GM12878 (cell line): Measurements from ENCODE around the gene DUS4L. TPM values are rescaled to one million over a fixed set of nuclear protein-coding genes. Genes with fewer than 3 reads are reported as not detected.

Source experiments
- ATAC-seq: fragments of 200-7000 bp; cut with Tn5 transposase; 3 replicates; pipeline ENCODE4 v1.9.1; 2020; ENCODE audit warnings: mild to moderate bottlenecking, moderate library complexity
- BruUV-seq: library from RNA; stranded (reverse); fragments of 400-500 nt; replicated peaks from 2 replicates; lab custom pipeline; 2021; lab: Mats Ljungman, UMichigan
- CTCF ChIA-PET: fragments of 300-600 bp; sonication (Branson Sonifier 250); formaldehyde crosslinking; extraction: SDS; loops from one replicate; lab custom pipeline; 2021; ENCODE audit warnings: inconsistent platforms; lab: Yijun Ruan, JAX
- POLR2A ChIA-PET: fragments of 350-600 bp; formaldehyde crosslinking; extraction: SDS; loops from one replicate; lab custom pipeline; 2021; ENCODE audit warnings: inconsistent platforms; lab: Charles Lee
- RAD21 ChIA-PET: fragments of 300-600 bp; sonication (Branson Sonifier 250); formaldehyde crosslinking; loops from one replicate; lab custom pipeline; 2023; ENCODE audit warnings: antibody characterized with exemption; ENCODE audit not compliant: unreplicated experiment; lab: Charles Lee
- SMC1A ChIA-PET: fragments of 300-600 bp; sonication (Branson Sonifier 250); formaldehyde crosslinking; loops from one replicate; lab custom pipeline; 2023; ENCODE audit not compliant: unreplicated experiment, uncharacterized antibody; lab: Charles Lee
- DNase-seq: peaks from one replicate; pipeline ENCODE4 v3.0.0-alpha.2; 2011; ENCODE audit warnings: low read depth, low spot score
- FAIRE-seq: peaks from 3 replicates; lab custom pipeline; 2011; peaks lifted over from hg19 to GRCh38; lab: Jason Lieb, UNC
- H2AFZ ChIP-seq: 2 replicates; pipeline ENCODE4 v1.6.0; 2011; ENCODE audit warnings: low read depth, low read length, control low read depth; ENCODE audit not compliant: control insufficient read depth
- H3K27ac ChIP-seq: 2 replicates; pipeline ENCODE4 v1.5.1; 2011; ENCODE audit warnings: control low read depth; ENCODE audit not compliant: control insufficient read depth, insufficient read depth
- H3K27me3 ChIP-seq, 2 experiments: replicated peaks in 1 of 2; 2 replicates each; pipeline versions ENCODE4 v1.6.0 to v1.6.1; 2011; ENCODE audit warnings: low read length in 1 of 2; ENCODE audit not compliant: control insufficient read depth in 2 of 2, insufficient read depth in 2 of 2
- H3K36me3 ChIP-seq, 2 experiments: 2 replicates each; pipeline ENCODE4 v1.5.1; 2011; ENCODE audit warnings: low read length in 1 of 2; ENCODE audit not compliant: control insufficient read depth in 2 of 2, insufficient read depth in 2 of 2
- H3K4me1 ChIP-seq: 2 replicates; pipeline ENCODE4 v1.6.1; 2011; ENCODE audit warnings: mild to moderate bottlenecking, low read length, moderate library complexity, mixed read lengths; ENCODE audit not compliant: control insufficient read depth, insufficient read depth
- H3K4me2 ChIP-seq: 2 replicates; pipeline ENCODE4 v1.6.0; 2011; ENCODE audit warnings: control low read depth; ENCODE audit not compliant: control insufficient read depth, insufficient read depth
- H3K4me3 ChIP-seq: fragments of 200-600 bp; sonication (generic); 2 replicates; pipeline ENCODE4 v1.5.1; 2016
- H3K79me2 ChIP-seq: 2 replicates; pipeline ENCODE4 v1.6.0; 2011; ENCODE audit warnings: low read length; ENCODE audit not compliant: control insufficient read depth, insufficient read depth
- H3K9ac ChIP-seq: 2 replicates; pipeline ENCODE4 v1.8.0; 2011; ENCODE audit warnings: low read length, control low read depth, mixed read lengths; ENCODE audit not compliant: control insufficient read depth, insufficient read depth
- H3K9me3 ChIP-seq: replicated peaks from 3 replicates; pipeline ENCODE4 v1.5.1; 2011; ENCODE audit warnings: mild to moderate bottlenecking, low read length; ENCODE audit not compliant: control insufficient read depth, insufficient read depth
- H4K20me1 ChIP-seq: 2 replicates; pipeline ENCODE4 v1.6.0; 2011; ENCODE audit not compliant: control insufficient read depth, insufficient read depth
- CHD4 ChIP-seq: fragments of 200-600 bp; sonication (generic); IDR thresholded peaks from 2 replicates; pipeline ENCODE4 v1.6.1; 2016; ENCODE audit warnings: mild to moderate bottlenecking
- HCFC1 ChIP-seq: fragments of 150-350 bp; IDR thresholded peaks from 2 replicates; pipeline ENCODE4 v1.6.1; 2014; ENCODE audit warnings: low read length
- HDAC2 ChIP-seq: fragments of 200-600 bp; sonication (generic); IDR thresholded peaks from 2 replicates; pipeline ENCODE4 v1.6.1; 2017
- MTA2 ChIP-seq: fragments of 450-650 bp; IDR thresholded peaks from 2 replicates; pipeline ENCODE4 v1.6.1; 2016; ENCODE audit warnings: low read depth, mild to moderate bottlenecking, moderate library complexity
- RAD21 ChIP-seq: IDR thresholded peaks from 2 replicates; pipeline ENCODE4 v1.6.1; 2011; ENCODE audit warnings: mild to moderate bottlenecking, low read depth, low read length, moderate library complexity; ENCODE audit not compliant: insufficient read depth
- TCF12 ChIP-seq: IDR thresholded peaks from 2 replicates; pipeline ENCODE4 v1.6.1; 2011; ENCODE audit warnings: low read depth, mild to moderate bottlenecking, low read length
- WGBS: methylation state at CpG from one replicate; pipeline ENCODE4 v1.1.6; 2016; ENCODE audit warnings: low lambda C conversion rate; ENCODE audit not compliant: insufficient replicate concordance, insufficient coverage; ENCODE audit errors: missing lambda C conversion rate; 5-methylcytosine and 5-hydroxymethylcytosine counted together
- in situ Hi-C: fragments of 300-500 bp; cut with MboI; formaldehyde crosslinking; loops from 9 replicates; pipeline ENCODE4 v1.14.3; 2018; ENCODE audit warnings: mixed read lengths
- intact Hi-C: fragments of 100-400 bp; cut with micrococcal nuclease; formaldehyde crosslinking; loops from one replicate; pipeline ENCODE4 v1.14.2; 2022; ENCODE audit not compliant: unreplicated experiment
- polyA plus RNA-seq, 11 experiments: library from polyadenylated mRNA; depleted of rRNA in 4 of 11; unstranded in 6 of 11; stranded (reverse) in 5 of 11; fragments of >200 nt; fragmentation: Nextera tagmentation in 4 of 11; fragmentation: Illumina TruSeq in 1 of 11; extraction: Ambion mirVana in 4 of 11; extraction: Trizol in 1 of 11; gene quantifications; 1 replicate in 1 of 11; 2 replicates in 10 of 11; pipeline versions ENCODE4 v1.2.1 to v1.2.3, GENCODE V29; 2011 to 2016; ENCODE audit warnings: inconsistent platforms in 2 of 11, missing spikeins in 2 of 11, low read depth in 1 of 11
- total RNA-seq, 4 experiments: library from RNA; depleted of rRNA in 3 of 4; stranded (reverse); fragments of >200 nt in 3 of 4; fragmentation: Illumina TruSeq in 1 of 4; extraction: Trizol in 1 of 4; gene quantifications; 2 replicates each; pipeline versions ENCODE4 v1.2.1 to v1.2.3, GENCODE V29; 2013 to 2021
- TF ChIP-seq, protein P1 (sequence below): fragments of 450-650 bp; IDR thresholded peaks from 2 replicates; pipeline ENCODE4 v1.6.1; 2017; ENCODE audit warnings: low read depth, mild to moderate bottlenecking, moderate library complexity
- TF ChIP-seq, protein P2 (sequence below): fragments of 450-650 bp; IDR thresholded peaks from 2 replicates; pipeline ENCODE4 v1.6.1; 2016; ENCODE audit warnings: mild to moderate bottlenecking, moderate library complexity, borderline replicate concordance
- TF ChIP-seq, protein P3 (sequence below): fragments of 450-650 bp; IDR thresholded peaks from 2 replicates; pipeline ENCODE4 v1.6.1; 2016; ENCODE audit warnings: mild to moderate bottlenecking

The DUS4L gene
- total and polyA plus RNA-seq, 10 of the 15 experiments (the other 5 are each of a cell fraction or from before 2014, with no cell fraction given): 5.3 to 15.3 (median 12.8) TPM

DNA sequence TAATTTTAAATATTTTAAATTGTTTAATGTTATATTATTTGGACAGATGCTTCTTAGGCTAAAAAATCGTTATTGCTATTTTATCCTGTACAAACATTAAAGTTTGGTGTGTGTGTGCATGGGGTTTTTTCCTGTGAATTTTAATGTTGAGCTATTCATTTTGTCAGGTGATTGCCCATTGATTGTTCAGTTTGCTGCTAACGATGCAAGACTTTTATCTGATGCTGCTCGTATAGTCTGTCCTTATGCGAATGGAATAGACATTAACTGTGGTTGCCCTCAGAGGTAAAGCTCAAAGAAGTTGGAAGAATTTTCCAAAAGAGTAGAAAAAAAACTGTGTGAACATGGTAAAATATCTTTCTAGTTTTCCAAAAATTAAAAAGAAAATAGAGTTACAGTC is 9.8 kb downstream of the DUS4L start:
- H2AFZ ChIP-seq: no peak overlapping the region
- no peaks in the 10 kb centered on the region; a peak in 1 of 4 replicates for H3K36me3 ChIP-seq
- no peak overlapping the region for H3K9ac ChIP-seq
- no peaks in the 10 kb centered on the region for H3K9me3 ChIP-seq
- TF ChIP-seq CHD4 (no peak), HCFC1 (no peak), MTA2 (no peak), RAD21 (no peak), HDAC2 (no peak)
- no peak overlapping the region for H3K4me3 ChIP-seq
- SMC1A ChIA-PET: interaction anchor here (0.8 to 1.5 kb wide), 2 partner anchors 9 kb away, joined by 3 read pairs; no protein-coding TSS in a partner anchor
- POLR2A ChIA-PET: interaction anchor here (0.7 kb wide), 1 partner anchor 9 kb away, joined by 3 read pairs; no protein-coding TSS in a partner anchor
- BruUV-seq: no TSS peak
- H4K20me1 ChIP-seq: no peaks in the 10 kb centered on the region
- H3K79me2 ChIP-seq: no peaks in the 10 kb centered on the region
- FAIRE-seq (no peak), ATAC-seq (no peak), DNase-seq (no peak)
- WGBS: 82% methylated on average over 4 of the region's 4 CpGs
- in situ Hi-C loops (no loop called here), intact Hi-C loops (no loop called here)
- no peaks in the 10 kb centered on the region for H3K27me3 ChIP-seq
- no peak overlapping the region for H3K4me2 ChIP-seq
- no peaks in the 10 kb centered on the region for H3K4me1 ChIP-seq
- H3K27ac ChIP-seq: no peak overlapping the region
- RAD21 ChIA-PET: no interaction called here
- CTCF ChIA-PET: no interaction called here

DNA sequence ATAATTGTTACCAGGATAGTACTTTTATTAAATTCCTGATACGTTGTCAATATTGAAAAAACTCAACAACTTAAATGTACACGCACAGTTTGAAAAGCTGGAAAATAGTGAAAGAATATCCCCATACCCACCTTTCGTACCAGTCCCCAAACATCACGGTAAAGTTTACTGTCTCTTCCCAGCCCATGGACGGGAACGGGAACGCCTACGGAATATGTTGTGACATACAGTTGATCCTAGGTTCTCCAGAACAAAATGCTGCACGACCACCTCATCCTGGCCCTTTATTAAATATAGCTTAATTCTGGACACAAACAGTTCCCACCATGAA is 15.7 kb downstream of the DUS4L start:
- ChIA-PET CTCF (no interaction called here), POLR2A (interaction anchor here (1.0 to 1.2 kb wide), 2 partner anchors 8 to 15 kb away, joined by 3 to 7 read pairs; no protein-coding TSS in a partner anchor), RAD21 (no interaction called here), SMC1A (no interaction called here)
- H3K4me3 ChIP-seq: peak overlapping the region; percentile 84
- no peaks in the 10 kb centered on the region for H3K27me3 ChIP-seq
- 6% methylated on average over 9 of the region's 9 CpGs for WGBS
- H3K27ac ChIP-seq: peak overlapping the region; percentile 70
- H2AFZ ChIP-seq: peak overlapping the region; percentile 67
- intact Hi-C loops: no loop called here
- H3K9me3 ChIP-seq: no peaks in the 10 kb centered on the region
- no peaks in the 10 kb centered on the region; the same call in 1 of the 2 replicates for H3K4me1 ChIP-seq
- TF ChIP-seq TCF12: no peak
- TF ChIP-seq, protein P1, sequence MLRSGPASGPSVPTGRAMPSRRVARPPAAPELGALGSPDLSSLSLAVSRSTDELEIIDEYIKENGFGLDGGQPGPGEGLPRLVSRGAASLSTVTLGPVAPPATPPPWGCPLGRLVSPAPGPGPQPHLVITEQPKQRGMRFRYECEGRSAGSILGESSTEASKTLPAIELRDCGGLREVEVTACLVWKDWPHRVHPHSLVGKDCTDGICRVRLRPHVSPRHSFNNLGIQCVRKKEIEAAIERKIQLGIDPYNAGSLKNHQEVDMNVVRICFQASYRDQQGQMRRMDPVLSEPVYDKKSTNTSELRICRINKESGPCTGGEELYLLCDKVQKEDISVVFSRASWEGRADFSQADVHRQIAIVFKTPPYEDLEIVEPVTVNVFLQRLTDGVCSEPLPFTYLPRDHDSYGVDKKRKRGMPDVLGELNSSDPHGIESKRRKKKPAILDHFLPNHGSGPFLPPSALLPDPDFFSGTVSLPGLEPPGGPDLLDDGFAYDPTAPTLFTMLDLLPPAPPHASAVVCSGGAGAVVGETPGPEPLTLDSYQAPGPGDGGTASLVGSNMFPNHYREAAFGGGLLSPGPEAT: 0 out of 2 replicates have a peak, but pooled peaks have one; percentile 12
- TF ChIP-seq, protein P2, sequence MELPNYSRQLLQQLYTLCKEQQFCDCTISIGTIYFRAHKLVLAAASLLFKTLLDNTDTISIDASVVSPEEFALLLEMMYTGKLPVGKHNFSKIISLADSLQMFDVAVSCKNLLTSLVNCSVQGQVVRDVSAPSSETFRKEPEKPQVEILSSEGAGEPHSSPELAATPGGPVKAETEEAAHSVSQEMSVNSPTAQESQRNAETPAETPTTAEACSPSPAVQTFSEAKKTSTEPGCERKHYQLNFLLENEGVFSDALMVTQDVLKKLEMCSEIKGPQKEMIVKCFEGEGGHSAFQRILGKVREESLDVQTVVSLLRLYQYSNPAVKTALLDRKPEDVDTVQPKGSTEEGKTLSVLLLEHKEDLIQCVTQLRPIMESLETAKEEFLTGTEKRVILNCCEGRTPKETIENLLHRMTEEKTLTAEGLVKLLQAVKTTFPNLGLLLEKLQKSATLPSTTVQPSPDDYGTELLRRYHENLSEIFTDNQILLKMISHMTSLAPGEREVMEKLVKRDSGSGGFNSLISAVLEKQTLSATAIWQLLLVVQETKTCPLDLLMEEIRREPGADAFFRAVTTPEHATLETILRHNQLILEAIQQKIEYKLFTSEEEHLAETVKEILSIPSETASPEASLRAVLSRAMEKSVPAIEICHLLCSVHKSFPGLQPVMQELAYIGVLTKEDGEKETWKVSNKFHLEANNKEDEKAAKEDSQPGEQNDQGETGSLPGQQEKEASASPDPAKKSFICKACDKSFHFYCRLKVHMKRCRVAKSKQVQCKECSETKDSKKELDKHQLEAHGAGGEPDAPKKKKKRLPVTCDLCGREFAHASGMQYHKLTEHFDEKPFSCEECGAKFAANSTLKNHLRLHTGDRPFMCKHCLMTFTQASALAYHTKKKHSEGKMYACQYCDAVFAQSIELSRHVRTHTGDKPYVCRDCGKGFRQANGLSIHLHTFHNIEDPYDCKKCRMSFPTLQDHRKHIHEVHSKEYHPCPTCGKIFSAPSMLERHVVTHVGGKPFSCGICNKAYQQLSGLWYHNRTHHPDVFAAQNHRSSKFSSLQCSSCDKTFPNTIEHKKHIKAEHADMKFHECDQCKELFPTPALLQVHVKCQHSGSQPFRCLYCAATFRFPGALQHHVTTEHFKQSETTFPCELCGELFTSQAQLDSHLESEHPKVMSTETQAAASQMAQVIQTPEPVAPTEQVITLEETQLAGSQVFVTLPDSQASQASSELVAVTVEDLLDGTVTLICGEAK: peak; percentile 38; the same call in 1 of the 2 replicates
- TF ChIP-seq, protein P3, sequence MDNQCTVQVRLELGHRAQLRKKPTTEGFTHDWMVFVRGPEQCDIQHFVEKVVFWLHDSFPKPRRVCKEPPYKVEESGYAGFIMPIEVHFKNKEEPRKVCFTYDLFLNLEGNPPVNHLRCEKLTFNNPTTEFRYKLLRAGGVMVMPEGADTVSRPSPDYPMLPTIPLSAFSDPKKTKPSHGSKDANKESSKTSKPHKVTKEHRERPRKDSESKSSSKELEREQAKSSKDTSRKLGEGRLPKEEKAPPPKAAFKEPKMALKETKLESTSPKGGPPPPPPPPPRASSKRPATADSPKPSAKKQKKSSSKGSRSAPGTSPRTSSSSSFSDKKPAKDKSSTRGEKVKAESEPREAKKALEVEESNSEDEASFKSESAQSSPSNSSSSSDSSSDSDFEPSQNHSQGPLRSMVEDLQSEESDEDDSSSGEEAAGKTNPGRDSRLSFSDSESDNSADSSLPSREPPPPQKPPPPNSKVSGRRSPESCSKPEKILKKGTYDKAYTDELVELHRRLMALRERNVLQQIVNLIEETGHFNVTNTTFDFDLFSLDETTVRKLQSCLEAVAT: 0 out of 2 replicates have a peak, but pooled peaks have one; percentile 15
- FAIRE-seq (no peak), ATAC-seq (no peak; the same call in 2 of the 3 replicates), DNase-seq (no peak)
- H3K79me2 ChIP-seq: peaks cover 6% of the 10 kb centered on the region
- peak overlapping the region; percentile 80 for H3K9ac ChIP-seq
- no peaks in the 10 kb centered on the region; a peak in 1 of 4 replicates for H3K36me3 ChIP-seq
- peak overlapping the region; percentile 73 for H3K4me2 ChIP-seq
- TSS peak; percentile 95 for BruUV-seq
- in situ Hi-C loops: no loop called here
- no peaks in the 10 kb centered on the region for H4K20me1 ChIP-seq
